SK-N-MC (cell line): Measurements from ENCODE around the gene NAA15.

Experiments used
- EZH2 ChIP-seq: fragments of 200-600 bp; sonication (generic); IDR thresholded peaks from one replicate; pipeline ENCODE4 v1.6.1; 2017; ENCODE audit warnings: antibody characterized with exemption
- FOXP2 ChIP-seq: optimal IDR thresholded peaks from 2 replicates; pipeline ENCODE3; 2011; ENCODE audit warnings: mild to moderate bottlenecking, moderate library complexity; ENCODE audit not compliant: insufficient read depth; ENCODE audit errors: extremely low read length, control extremely low read depth
- POLR2AphosphoS5 ChIP-seq: IDR thresholded peaks from 2 replicates; pipeline ENCODE4 v1.6.1; 2012; ENCODE audit warnings: mild to moderate bottlenecking, low read depth, low read length, borderline replicate concordance

DNA sequence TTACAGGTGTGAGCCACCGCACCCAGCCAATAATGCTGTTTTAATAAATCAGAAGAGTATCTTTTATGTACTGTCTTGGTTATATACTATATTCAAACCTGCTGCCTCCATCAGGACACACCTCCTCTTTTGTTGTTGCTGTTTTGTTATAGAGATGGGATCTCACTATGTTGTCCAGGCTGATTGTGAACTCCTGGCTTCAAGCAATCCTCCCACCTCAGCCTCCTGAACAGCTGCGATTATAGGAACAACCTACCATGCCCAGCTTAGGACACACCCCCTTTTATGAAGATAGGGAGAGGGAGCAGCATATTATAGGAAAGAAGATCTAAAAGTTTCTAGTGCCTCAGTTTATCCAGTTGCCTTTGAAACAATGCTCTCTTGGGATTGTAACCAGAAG, 90.4 kb downstream of the NAA15 start:
- no peak for TF ChIP-seq POLR2AphosphoS5
- no peak for TF ChIP-seq EZH2
- no peak for TF ChIP-seq FOXP2
